DND-41 (cell line): ENCODE measurements around the gene PLEKHA6.
A peak's percentile ranks its signal among the peaks of the same experiment; 100 is the strongest.

Source experiments
- ATAC-seq: fragments of 200-7000 bp; cut with Tn5 transposase; 3 replicates; pipeline ENCODE4 v1.9.1; 2021; ENCODE audit warnings: low read depth; ENCODE audit not compliant: insufficient read depth
- DNase-seq: peaks from one replicate; pipeline ENCODE4 v3.0.0-alpha.2; 2020
- H2AFZ ChIP-seq: 2 replicates; pipeline ENCODE4 v1.6.0; 2012; ENCODE audit warnings: low read depth, low read length
- H3K27ac ChIP-seq: 2 replicates; pipeline ENCODE4 v1.5.1; 2012; ENCODE audit warnings: low read length, inconsistent platforms
- H3K27me3 ChIP-seq: fragments of 200-600 bp; sonication (generic); 2 replicates; pipeline ENCODE4 v1.6.0; 2012; ENCODE audit warnings: low read length, mild to moderate bottlenecking, inconsistent platforms; ENCODE audit not compliant: insufficient read depth, poor library complexity
- H3K36me3 ChIP-seq: 2 replicates; pipeline ENCODE4 v1.5.1; 2012; ENCODE audit warnings: low read length, inconsistent platforms; ENCODE audit not compliant: insufficient read depth
- H3K4me1 ChIP-seq: 2 replicates; pipeline ENCODE4 v1.5.1; 2012; ENCODE audit warnings: mild to moderate bottlenecking, low read length; ENCODE audit not compliant: insufficient read depth
- H3K4me2 ChIP-seq: 2 replicates; pipeline ENCODE4 v1.6.0; 2012; ENCODE audit warnings: mild to moderate bottlenecking, moderate library complexity, low read length, inconsistent platforms; ENCODE audit not compliant: insufficient read depth
- H3K4me3 ChIP-seq, 2 experiments: fragments of 200-600 bp in 1 of 2; shearing (Covaris generic) in 1 of 2; 2 replicates each; pipeline ENCODE4 v1.5.1; 2012 to 2016; ENCODE audit warnings: inconsistent platforms in 2 of 2, low read length in 2 of 2, mild to moderate bottlenecking in 2 of 2, low read depth in 1 of 2, moderate library complexity in 1 of 2
- H3K79me2 ChIP-seq: 2 replicates; pipeline ENCODE4 v1.6.0; 2012; ENCODE audit warnings: low read length, inconsistent platforms; ENCODE audit not compliant: insufficient read depth
- H3K9ac ChIP-seq: 2 replicates; pipeline ENCODE4 v1.6.0; 2012; ENCODE audit warnings: low read depth, mild to moderate bottlenecking, inconsistent platforms, low read length, moderate library complexity
- H3K9me3 ChIP-seq: 2 replicates; pipeline ENCODE4 v1.5.1; 2012; ENCODE audit warnings: low read length, moderate library complexity, mild to moderate bottlenecking, inconsistent platforms; ENCODE audit not compliant: insufficient read depth, severe bottlenecking
- H4K20me1 ChIP-seq: 2 replicates; pipeline ENCODE4 v1.6.0; 2012; ENCODE audit warnings: low read length; ENCODE audit not compliant: insufficient read depth
- CTCF ChIP-seq: IDR thresholded peaks from 2 replicates; pipeline ENCODE4 v1.5.1; 2012; ENCODE audit warnings: borderline replicate concordance, low read length, moderate library complexity, mild to moderate bottlenecking; ENCODE audit not compliant: poor library complexity, severe bottlenecking; ENCODE audit errors: extremely low read depth
- EZH2 ChIP-seq: IDR thresholded peaks from 3 replicates; pipeline ENCODE4 v1.6.1; 2012; ENCODE audit warnings: borderline replicate concordance, low read depth, mild to moderate bottlenecking, moderate library complexity, low read length, inconsistent platforms; ENCODE audit not compliant: severe bottlenecking

Gene PLEKHA6

GRCh38 chr1:204405988-204406387 lies 46.3 kb upstream of the PLEKHA6 start:
- Histone ChIP-seq H3K4me1 (peaks cover 36% of the 10 kb centered on the region), H3K9ac (no peak overlapping the region; the same call in 1 of the 2 replicates), H3K79me2 (peaks cover 98% of the 10 kb centered on the region), H3K27me3 (no peaks in the 10 kb centered on the region), H3K36me3 (peaks cover 99% of the 10 kb centered on the region), H3K4me2 (peak overlapping the region; percentile 95), H3K27ac (no peak overlapping the region), H3K4me3 (peak overlapping the region in 1 of 2 experiments; percentile 90; a peak in 2 of 4 replicates), H2AFZ (no peak overlapping the region), H4K20me1 (peaks cover 87% of the 10 kb centered on the region), H3K9me3 (no peaks in the 10 kb centered on the region)
- DNase-seq (no peak), ATAC-seq (no peak)
- TF ChIP-seq CTCF (no peak), EZH2 (no peak)

GRCh38 chr1:204404629-204405028 lies 44.9 kb upstream of the PLEKHA6 start:
- H2AFZ ChIP-seq: no peak overlapping the region
- no peaks in the 10 kb centered on the region for H3K9me3 ChIP-seq
- DNase-seq (no peak), ATAC-seq (no peak)
- peaks cover 36% of the 10 kb centered on the region for H3K4me1 ChIP-seq
- H3K27ac ChIP-seq: no peak overlapping the region
- H3K27me3 ChIP-seq: no peaks in the 10 kb centered on the region
- H3K4me3 ChIP-seq: peak overlapping the region in 1 of 2 experiments; percentile 32; a peak in 1 of 4 replicates
- peaks cover 89% of the 10 kb centered on the region for H3K79me2 ChIP-seq
- no peak overlapping the region for H3K9ac ChIP-seq
- H3K36me3 ChIP-seq: peaks cover 99% of the 10 kb centered on the region
- TF ChIP-seq EZH2: no peak
- TF ChIP-seq CTCF: no peak
- peak overlapping the region; percentile 95 for H3K4me2 ChIP-seq
- H4K20me1 ChIP-seq: peaks cover 79% of the 10 kb centered on the region

- ATAC-seq: no peak
- Histone ChIP-seq H3K79me2 (peaks cover 66% of the 10 kb centered on the region), H3K4me1 (peaks cover 33% of the 10 kb centered on the region), H3K27me3 (no peaks in the 10 kb centered on the region), H3K9ac (no peak overlapping the region), H3K4me3 (no peak overlapping the region), H3K27ac (no peak overlapping the region), H3K4me2 (no peak overlapping the region), H3K36me3 (peaks cover 99% of the 10 kb centered on the region), H2AFZ (no peak overlapping the region), H4K20me1 (peaks cover 61% of the 10 kb centered on the region), H3K9me3 (no peaks in the 10 kb centered on the region)
- TF ChIP-seq CTCF: no peak
- TF ChIP-seq EZH2: no peak
- DNase-seq: no peak
Observed at GRCh38 chr1:204402391-204402790, 42.7 kb upstream of the PLEKHA6 start.

GRCh38 chr1:204401730-204402129 lies 42.0 kb upstream of the PLEKHA6 start:
- Histone ChIP-seq H3K9ac (no peak overlapping the region), H3K4me1 (peaks cover 27% of the 10 kb centered on the region), H2AFZ (no peak overlapping the region), H3K79me2 (peaks cover 60% of the 10 kb centered on the region), H4K20me1 (peaks cover 54% of the 10 kb centered on the region), H3K27me3 (no peaks in the 10 kb centered on the region), H3K9me3 (no peaks in the 10 kb centered on the region), H3K27ac (no peak overlapping the region), H3K4me2 (no peak overlapping the region), H3K4me3 (no peak overlapping the region), H3K36me3 (peaks cover 97% of the 10 kb centered on the region)
- DNase-seq (no peak), ATAC-seq (no peak)
- no peak for TF ChIP-seq CTCF
- no peak for TF ChIP-seq EZH2
